Tibial nerve (tissue), 4 donors: ENCODE data around the gene PHF10. TPM values are rescaled to one million over a fixed set of nuclear protein-coding genes. Genes with fewer than 3 reads are reported as not detected.
A peak's percentile ranks its signal among the peaks of the same experiment; 100 is the strongest.

Source experiments
- DNase-seq, 2 donors: peaks; one replicate each; pipeline ENCODE4 v3.0.0-alpha.2; 2019; ENCODE audit warnings: low spot score in 2 of 2
- H3K27ac ChIP-seq, 4 donors: fragments of 200-600 bp; sonication (generic) in 3 of 4; one replicate each; pipeline ENCODE4 v1.5.1; 2017 to 2019; ENCODE audit warnings: mild to moderate bottlenecking in 1 of 4
- H3K27me3 ChIP-seq, 2 donors: fragments of 200-600 bp; sonication (generic) in 1 of 2; one replicate each; pipeline versions ENCODE4 v1.5.1 to v1.6.0; 2017 to 2019
- H3K36me3 ChIP-seq, 3 donors: fragments of 200-600 bp; sonication (generic); one replicate each; pipeline ENCODE4 v1.5.1; 2018 to 2019
- H3K4me1 ChIP-seq, 4 donors: fragments of 200-600 bp; sonication (generic) in 3 of 4; one replicate each; pipeline ENCODE4 v1.5.1; 2017 to 2019
- H3K4me3 ChIP-seq, 4 donors: fragments of 200-600 bp; sonication (generic) in 3 of 4; one replicate each; pipeline ENCODE4 v1.5.1; 2017 to 2019; ENCODE audit warnings: mild to moderate bottlenecking in 1 of 4, moderate library complexity in 1 of 4
- H3K9me3 ChIP-seq, 4 donors: fragments of 200-600 bp; sonication (generic) in 3 of 4; one replicate each; pipeline ENCODE4 v1.5.1; 2017 to 2019
- CTCF ChIP-seq, 5 experiments: fragments of 200-600 bp in 3 of 5; fragments of 450-650 bp in 2 of 5; sonication (generic) in 3 of 5; IDR thresholded peaks; one replicate each; pipeline ENCODE4 v1.5.1; 2016 to 2019; ENCODE audit warnings: antibody characterized with exemption in 5 of 5, mild to moderate bottlenecking in 3 of 5, moderate library complexity in 2 of 5
- EP300 ChIP-seq, 2 donors: sonication (generic); formaldehyde crosslinking; IDR thresholded peaks; one replicate each; pipeline ENCODE4 v1.6.1; 2017; ENCODE audit warnings: antibody characterized with exemption in 2 of 2, mild to moderate bottlenecking in 1 of 2
- POLR2A ChIP-seq, 2 donors: fragments of 450-650 bp; IDR thresholded peaks; one replicate each; pipeline ENCODE4 v1.6.1; 2017; ENCODE audit warnings: antibody characterized with exemption in 2 of 2, mild to moderate bottlenecking in 2 of 2, moderate library complexity in 2 of 2
- WGBS, 2 donors: methylation state at CpG; one replicate each; pipeline ENCODE4 v1.1.5; 2018; 5-methylcytosine and 5-hydroxymethylcytosine counted together
- total RNA-seq, 4 donors: library from RNA; depleted of rRNA; stranded (reverse); fragments of >200 nt; gene quantifications; one replicate each; pipeline ENCODE4 v1.1.0, GENCODE V29; 2016

PHF10 gene
- total RNA-seq, 4 donors from 2014 or later, result 48.3 to 54.5 (median 51.4) TPM

GRCh38 chr6:169729961-169730360 is 5.7 kb upstream of the PHF10 start:
- Histone ChIP-seq H3K27ac (no peak overlapping the region), H3K4me3 (no peak overlapping the region), H3K4me1 (peaks cover 0 to 16% (median 2%) of the 10 kb centered on the region in 4 donors), H3K36me3 (no peaks in the 10 kb centered on the region), H3K9me3 (no peaks in the 10 kb centered on the region), H3K27me3 (no peaks in the 10 kb centered on the region)
- no peak for DNase-seq
- no peak for TF ChIP-seq POLR2A (IDR thresholded peaks at IDR 0.05)
- no peak for TF ChIP-seq CTCF (IDR thresholded peaks at IDR 0.05)
- TF ChIP-seq EP300 (IDR thresholded peaks at IDR 0.05), result no peak

DNA sequence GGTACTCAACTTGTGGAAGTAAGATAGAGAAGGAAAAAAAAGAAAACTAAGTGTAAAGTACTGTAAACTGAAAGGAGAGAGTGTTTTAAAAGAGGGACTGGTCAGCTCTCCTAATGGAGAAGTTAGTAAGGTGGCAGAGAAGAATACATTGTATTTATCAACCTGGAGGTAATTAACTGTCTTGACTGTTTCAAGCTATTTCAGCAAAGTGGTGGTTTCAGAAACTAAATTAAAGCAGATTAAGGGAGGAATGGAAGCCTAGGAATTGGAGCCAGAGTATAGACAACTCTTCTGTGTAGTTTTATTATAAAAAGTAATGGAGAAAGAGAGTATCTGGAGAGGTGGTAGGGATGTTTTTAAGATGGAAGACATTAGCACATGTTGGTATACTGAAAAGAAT is 2.7 kb upstream of the PHF10 start:
- Histone ChIP-seq H3K27me3 (no peaks in the 10 kb centered on the region), H3K4me1 (peaks cover 4 to 28% (median 6%) of the 10 kb centered on the region in 4 donors), H3K36me3 (no peaks in the 10 kb centered on the region), H3K4me3 (no peak overlapping the region), H3K27ac (peak overlapping the region in 1 of 4 donors; percentile 98), H3K9me3 (no peaks in the 10 kb centered on the region)
- no peak for TF ChIP-seq CTCF (IDR thresholded peaks at IDR 0.05)
- no peak for TF ChIP-seq EP300 (IDR thresholded peaks at IDR 0.05)
- TF ChIP-seq POLR2A (IDR thresholded peaks at IDR 0.05), result no peak
- DNase-seq, result no peak

GRCh38 chr6:169726049-169726400 is 1.7 kb upstream of the PHF10 start:
- H3K36me3 ChIP-seq, result no peaks in the 10 kb centered on the region
- DNase-seq, result no peak
- H3K9me3 ChIP-seq, result no peaks in the 10 kb centered on the region
- peak overlapping the region in 2 of 4 donors; percentile 97 to 98 for H3K27ac ChIP-seq
- H3K4me3 ChIP-seq, result no peak overlapping the region
- WGBS, 2 donors, result 91 to 94% methylated on average over 1 of the region's 1 CpG
- H3K4me1 ChIP-seq, result peaks cover 4 to 37% (median 13%) of the 10 kb centered on the region in 4 donors
- TF ChIP-seq EP300 (IDR thresholded peaks at IDR 0.05), result no peak
- TF ChIP-seq CTCF (IDR thresholded peaks at IDR 0.05), result no peak
- no peak for TF ChIP-seq POLR2A (IDR thresholded peaks at IDR 0.05)
- no peaks in the 10 kb centered on the region for H3K27me3 ChIP-seq

- peak overlapping the region; percentile 61 to 79 (median 70) for H3K4me3 ChIP-seq
- no peaks in the 10 kb centered on the region for H3K27me3 ChIP-seq
- TF ChIP-seq EP300 (IDR thresholded peaks at IDR 0.05) (peak in 1 of 2 donors; percentile 76), POLR2A (IDR thresholded peaks at IDR 0.05) (peak in 1 of 2 donors; percentile 43), CTCF (IDR thresholded peaks at IDR 0.05) (no peak)
- 22 to 29% methylated on average over 21 to 29 of the region's 29 CpGs for WGBS, 2 donors
- peak in 1 of 2 donors; percentile 50 for DNase-seq
- peaks cover 4 to 44% (median 14%) of the 10 kb centered on the region in 4 donors for H3K4me1 ChIP-seq
- H3K27ac ChIP-seq, result peak overlapping the region; percentile 87 to 98 (median 96)
- no peaks in the 10 kb centered on the region for H3K36me3 ChIP-seq
- no peaks in the 10 kb centered on the region for H3K9me3 ChIP-seq
Observed at GRCh38 chr6:169725125-169726048, 1.1 kb upstream of the PHF10 start.

DNA sequence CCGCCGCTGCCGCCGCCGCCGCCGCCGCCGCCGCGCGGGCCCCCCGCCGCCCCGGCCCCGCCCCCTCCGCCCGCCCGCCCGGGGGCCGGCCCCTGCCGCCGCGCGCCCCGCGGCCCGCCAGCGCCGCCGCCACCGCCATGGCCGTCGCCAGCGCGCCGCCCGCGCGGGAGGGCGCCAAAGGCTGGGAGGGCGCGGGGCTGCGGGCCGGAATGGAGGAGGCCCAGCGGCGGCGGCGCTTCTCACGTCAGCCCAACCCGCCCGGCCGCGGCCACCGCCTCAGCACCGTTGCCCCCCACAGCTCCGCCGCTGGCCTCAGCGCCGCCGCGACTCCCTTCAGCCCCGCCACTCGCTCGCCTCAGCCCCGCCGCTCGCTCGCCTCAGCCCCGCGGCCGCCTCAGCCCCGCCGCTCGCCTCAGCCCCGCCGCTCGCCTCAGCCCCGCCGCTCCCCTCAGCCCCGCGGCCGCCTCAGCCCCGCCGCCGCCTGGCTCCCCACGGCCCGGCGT is 258 bp downstream of the PHF10 start:
- Histone ChIP-seq H3K27ac (peak overlapping the region; percentile 77 to 98 (median 88)), H3K9me3 (no peaks in the 10 kb centered on the region), H3K4me3 (peak overlapping the region in 3 of 4 donors; percentile 42 to 77 (median 63)), H3K27me3 (no peaks in the 10 kb centered on the region), H3K4me1 (peaks cover 4 to 47% (median 14%) of the 10 kb centered on the region in 4 donors), H3K36me3 (no peaks in the 10 kb centered on the region)
- TF ChIP-seq CTCF (IDR thresholded peaks at IDR 0.05), result no peak
- no peak for TF ChIP-seq POLR2A (IDR thresholded peaks at IDR 0.05)
- no peak for TF ChIP-seq EP300 (IDR thresholded peaks at IDR 0.05)
- WGBS, 2 donors, result 0 to 1% methylated on average over 2 to 26 of the region's 89 CpGs
- no peak for DNase-seq
